Keratinocyte (primary cell): ENCODE measurements around the gene TMEM260. TPM values are rescaled to one million over a fixed set of nuclear protein-coding genes. Genes with fewer than 3 reads are reported as not detected.

Experiments used
- polyA plus RNA-seq, 5 experiments: library from polyadenylated mRNA; depleted of rRNA in 3 of 5; stranded (reverse) in 3 of 5; stranded (forward) in 1 of 5; unstranded in 1 of 5; fragments of >200 nt; gene quantifications; 1 replicate in 1 of 5; 2 replicates in 3 of 5; 3 replicates in 1 of 5; pipeline versions ENCODE4 v1.2.1 to v1.2.3, GENCODE V29; 2011 to 2012; ENCODE audit warnings: missing spikeins in 2 of 5, low read depth in 1 of 5, low replicate concordance in 1 of 5

TMEM260 gene
- polyA plus RNA-seq, 1 donor (not counting 4 experiments of a cell fraction or from before 2014, with no cell fraction given): 13.1 TPM

Other genes starting within 250 kb of the TMEM260 start
- not detected in 3 replicates for gene OTX2, start 230.7 kb downstream of the TMEM260 start, polyA plus RNA-seq